Mucosa of stomach (tissue), 1 donor: ENCODE measurements around the gene PREP.

Experiments used
- H3K27me3 ChIP-seq: one replicate; pipeline ENCODE4 v1.7.0; 2013; ENCODE audit warnings: mild to moderate bottlenecking, low read length; ENCODE audit not compliant: control insufficient read depth, insufficient read depth
- H3K36me3 ChIP-seq: one replicate; pipeline ENCODE4 v1.7.0; 2013; ENCODE audit warnings: low read length; ENCODE audit not compliant: control insufficient read depth, insufficient read depth
- H3K4me1 ChIP-seq: one replicate; pipeline ENCODE4 v1.7.0; 2013; ENCODE audit warnings: mild to moderate bottlenecking, low read length; ENCODE audit not compliant: control insufficient read depth, insufficient read depth
- H3K4me3 ChIP-seq: one replicate; pipeline ENCODE4 v1.7.0; 2013; ENCODE audit warnings: low read length
- H3K9ac ChIP-seq: one replicate; pipeline ENCODE4 v1.7.0; 2013; ENCODE audit warnings: mild to moderate bottlenecking, low read length, moderate library complexity
- H3K9me3 ChIP-seq: one replicate; pipeline ENCODE4 v1.7.0; 2013; ENCODE audit warnings: mild to moderate bottlenecking, low read length, moderate library complexity; ENCODE audit not compliant: control insufficient read depth
- donor health status: Pancreatic carcinoma.

Gene PREP

DNA sequence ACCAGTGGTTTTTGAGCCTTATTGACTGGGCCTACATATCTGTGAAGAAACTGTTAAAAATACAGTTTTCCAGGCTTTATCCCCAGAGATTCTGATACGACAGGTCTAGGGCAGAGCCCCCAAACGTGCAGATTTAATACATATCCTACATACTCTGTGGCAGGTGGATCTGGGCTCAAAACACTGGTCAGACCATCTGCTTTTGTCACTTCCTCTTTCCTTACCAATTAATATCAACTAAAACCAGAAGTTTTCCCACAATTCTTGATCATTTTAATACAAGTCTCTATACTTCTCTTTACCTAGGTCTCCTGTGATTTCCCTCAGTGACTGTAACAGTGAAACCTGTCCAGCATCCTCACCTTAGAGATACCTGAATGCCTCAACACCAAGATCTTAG, 108.8 kb downstream of the PREP start:
- H3K4me1 ChIP-seq = peaks cover 4% of the 10 kb centered on the region
- no peaks in the 10 kb centered on the region for H3K9me3 ChIP-seq
- no peak overlapping the region for H3K9ac ChIP-seq
- H3K27me3 ChIP-seq = no peaks in the 10 kb centered on the region
- no peak overlapping the region for H3K4me3 ChIP-seq
- H3K36me3 ChIP-seq = no peaks in the 10 kb centered on the region

- Histone ChIP-seq H3K9me3 (no peaks in the 10 kb centered on the region), H3K4me1 (peaks cover 4% of the 10 kb centered on the region), H3K36me3 (no peaks in the 10 kb centered on the region), H3K9ac (no peak overlapping the region), H3K27me3 (no peaks in the 10 kb centered on the region), H3K4me3 (no peak overlapping the region)
These were observed 110.1 kb downstream of the PREP start for GRCh38 chr6:105292689-105293339.

GRCh38 chr6:105291525-105291924, 111.4 kb downstream of the PREP start:
- Histone ChIP-seq H3K27me3 (no peaks in the 10 kb centered on the region), H3K4me1 (peaks cover 4% of the 10 kb centered on the region), H3K36me3 (no peaks in the 10 kb centered on the region), H3K9me3 (no peaks in the 10 kb centered on the region), H3K4me3 (no peak overlapping the region), H3K9ac (no peak overlapping the region)

GRCh38 chr6:105282631-105283585, 120.0 kb downstream of the PREP start:
- no peaks in the 10 kb centered on the region for H3K4me1 ChIP-seq
- H3K36me3 ChIP-seq = peaks cover 9% of the 10 kb centered on the region
- no peaks in the 10 kb centered on the region for H3K9me3 ChIP-seq
- no peak overlapping the region for H3K4me3 ChIP-seq
- H3K9ac ChIP-seq = no peak overlapping the region
- no peaks in the 10 kb centered on the region for H3K27me3 ChIP-seq

DNA sequence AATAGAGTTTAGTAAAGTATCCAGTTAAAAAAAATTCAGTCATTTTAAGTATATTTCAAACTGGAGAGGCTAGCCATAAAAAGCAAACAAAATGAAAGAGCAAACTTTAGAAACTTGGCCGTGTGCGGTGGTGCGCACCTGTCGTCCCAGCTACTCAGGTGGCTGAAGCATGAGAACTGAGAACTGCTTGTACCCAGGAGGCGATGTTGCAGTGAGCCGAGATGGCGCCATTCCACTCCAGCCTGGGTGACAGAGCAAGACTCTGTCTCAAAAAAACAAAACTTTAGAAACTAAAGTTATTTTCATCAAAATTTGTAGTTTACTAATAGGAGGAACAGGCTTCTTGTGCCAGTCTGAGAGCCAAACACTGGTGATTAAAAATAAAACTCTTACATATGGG, 122.8 kb downstream of the PREP start:
- Histone ChIP-seq H3K27me3 (no peaks in the 10 kb centered on the region), H3K4me3 (no peak overlapping the region), H3K9me3 (no peaks in the 10 kb centered on the region), H3K4me1 (no peaks in the 10 kb centered on the region), H3K36me3 (peaks cover 9% of the 10 kb centered on the region), H3K9ac (no peak overlapping the region)

DNA sequence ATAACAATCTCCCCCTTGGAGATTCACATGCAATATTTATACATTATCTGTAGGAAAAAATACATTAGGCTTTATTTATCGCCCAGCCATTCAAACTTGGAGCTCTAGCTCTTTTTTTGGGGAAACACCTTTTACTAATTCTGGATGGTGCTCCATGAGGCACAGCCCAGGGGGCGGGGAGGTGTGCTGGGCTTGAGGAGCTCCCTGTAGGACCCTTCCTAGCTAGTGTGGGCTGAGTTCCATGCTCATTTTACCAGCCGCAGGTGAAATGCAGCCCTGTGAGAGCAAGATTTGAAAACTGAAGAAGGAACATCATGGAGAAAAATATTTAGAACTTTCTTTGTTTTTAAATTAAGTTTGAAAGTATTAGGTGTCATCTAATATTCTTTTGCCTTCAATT, 123.4 kb downstream of the PREP start:
- Histone ChIP-seq H3K27me3 (no peaks in the 10 kb centered on the region), H3K4me3 (no peak overlapping the region), H3K36me3 (peaks cover 9% of the 10 kb centered on the region), H3K9ac (no peak overlapping the region), H3K4me1 (no peaks in the 10 kb centered on the region), H3K9me3 (no peaks in the 10 kb centered on the region)

DNA sequence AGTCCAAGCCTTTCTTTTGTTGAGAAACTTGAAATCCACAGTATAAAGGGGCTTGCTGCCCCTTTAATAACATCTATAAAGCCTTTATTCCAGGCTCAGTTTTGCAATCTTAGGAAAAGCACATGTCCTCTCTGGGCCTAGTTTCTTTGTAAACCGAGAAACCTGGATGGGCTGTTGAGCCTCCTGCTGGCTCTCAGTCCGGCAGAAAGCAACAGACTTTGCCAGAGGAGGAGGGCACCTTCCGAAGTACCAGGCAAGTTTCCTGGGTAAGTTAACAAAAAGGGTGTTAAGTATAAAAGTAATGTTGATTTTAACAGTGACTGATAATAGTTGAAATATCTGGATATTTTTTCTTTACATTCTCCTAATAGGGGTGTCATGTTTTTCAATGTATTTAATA, 124.1 kb downstream of the PREP start:
- peaks cover 9% of the 10 kb centered on the region for H3K36me3 ChIP-seq
- no peak overlapping the region for H3K9ac ChIP-seq
- H3K27me3 ChIP-seq = no peaks in the 10 kb centered on the region
- no peaks in the 10 kb centered on the region for H3K9me3 ChIP-seq
- no peak overlapping the region for H3K4me3 ChIP-seq
- H3K4me1 ChIP-seq = no peaks in the 10 kb centered on the region

- no peaks in the 10 kb centered on the region for H3K27me3 ChIP-seq
- H3K4me1 ChIP-seq = peaks cover 6% of the 10 kb centered on the region
- H3K9ac ChIP-seq = no peak overlapping the region
- H3K4me3 ChIP-seq = no peak overlapping the region
- peaks cover 9% of the 10 kb centered on the region for H3K36me3 ChIP-seq
- no peaks in the 10 kb centered on the region for H3K9me3 ChIP-seq
These were observed 124.8 kb downstream of the PREP start for GRCh38 chr6:105278035-105278434.

DNA sequence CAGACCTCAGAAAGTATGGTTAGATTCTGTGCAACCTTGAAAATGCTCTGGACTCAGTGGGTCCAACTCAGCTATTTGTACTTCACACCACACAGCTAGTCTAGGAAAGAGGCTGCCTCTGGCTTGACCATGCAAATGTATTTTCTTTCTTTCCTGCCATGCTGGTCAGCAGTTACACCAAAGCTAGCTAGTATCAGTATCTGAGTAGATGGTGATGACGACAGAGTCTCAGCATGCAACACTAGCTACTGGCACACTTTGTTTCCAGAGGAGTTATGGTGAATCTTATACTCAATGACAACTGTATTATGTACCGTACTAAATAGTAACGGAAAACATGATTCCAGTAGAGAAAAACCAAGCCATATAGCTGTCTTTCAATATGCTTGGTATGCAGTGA, 126.5 kb downstream of the PREP start:
- no peak overlapping the region for H3K4me3 ChIP-seq
- H3K36me3 ChIP-seq = no peaks in the 10 kb centered on the region
- no peaks in the 10 kb centered on the region for H3K9me3 ChIP-seq
- peaks cover 10% of the 10 kb centered on the region for H3K4me1 ChIP-seq
- H3K27me3 ChIP-seq = no peaks in the 10 kb centered on the region
- H3K9ac ChIP-seq = no peak overlapping the region

DNA sequence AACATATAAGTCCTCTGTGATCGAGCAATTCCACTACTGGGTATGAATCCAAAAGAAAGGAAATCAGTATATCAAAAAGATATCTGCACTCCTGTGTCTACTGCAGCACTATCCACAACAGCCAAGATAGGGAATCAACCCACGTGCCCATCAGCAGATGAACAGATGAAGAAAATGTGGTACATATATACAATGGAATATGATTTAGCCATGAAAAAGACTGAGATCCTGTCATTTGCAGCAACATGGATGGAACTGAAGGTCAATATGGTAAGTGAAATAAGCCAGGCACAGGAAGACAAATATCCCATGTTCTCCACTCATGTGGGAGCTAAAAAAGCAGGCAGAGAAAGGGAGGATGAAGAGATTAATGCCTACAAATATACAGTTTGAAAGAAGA, 127.3 kb downstream of the PREP start:
- H3K4me1 ChIP-seq = peaks cover 10% of the 10 kb centered on the region
- no peaks in the 10 kb centered on the region for H3K9me3 ChIP-seq
- no peaks in the 10 kb centered on the region for H3K27me3 ChIP-seq
- no peaks in the 10 kb centered on the region for H3K36me3 ChIP-seq
- no peak overlapping the region for H3K9ac ChIP-seq
- no peak overlapping the region for H3K4me3 ChIP-seq

DNA sequence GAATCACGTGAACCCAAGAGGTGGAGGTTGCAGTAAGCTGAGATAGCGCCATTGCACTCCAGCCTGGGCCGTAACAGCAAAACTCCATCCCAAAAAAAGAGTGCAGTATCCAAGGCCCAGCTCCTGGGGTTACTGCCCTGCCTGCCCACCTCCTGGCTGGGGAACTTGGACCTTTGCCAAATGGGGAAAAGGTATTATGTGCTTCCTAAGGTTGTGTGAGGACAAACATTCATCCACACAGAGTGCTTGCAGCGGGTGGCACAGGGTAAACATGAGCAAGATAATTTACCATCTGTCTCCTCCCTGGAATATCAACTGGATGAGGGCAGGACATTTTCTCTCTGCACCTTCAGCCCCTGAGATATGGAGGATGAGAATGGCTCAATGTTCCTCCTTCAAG, 128.2 kb downstream of the PREP start:
- H3K27me3 ChIP-seq = no peaks in the 10 kb centered on the region
- peaks cover 10% of the 10 kb centered on the region for H3K4me1 ChIP-seq
- H3K36me3 ChIP-seq = no peaks in the 10 kb centered on the region
- H3K9me3 ChIP-seq = no peaks in the 10 kb centered on the region
- no peak overlapping the region for H3K4me3 ChIP-seq
- no peak overlapping the region for H3K9ac ChIP-seq

DNA sequence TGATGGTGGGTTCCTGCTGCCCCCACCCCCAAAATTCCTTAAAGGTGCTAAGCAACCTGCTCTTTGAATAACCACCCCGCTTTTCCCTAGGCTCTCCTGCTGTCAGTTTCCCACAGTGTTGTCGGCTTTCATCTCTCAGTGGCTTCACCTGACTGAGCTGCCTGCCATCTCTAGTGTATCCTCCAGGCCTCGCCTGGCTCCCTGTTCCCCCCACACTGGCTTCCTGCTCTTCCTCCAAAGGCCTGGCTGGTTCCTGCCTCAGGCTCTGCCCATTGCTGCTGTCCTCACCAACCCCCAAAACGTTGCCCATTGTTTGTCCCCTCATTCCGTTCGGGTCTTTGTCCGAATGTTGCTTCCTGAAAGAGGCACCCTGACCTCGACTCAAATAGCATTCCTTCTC, 129.3 kb downstream of the PREP start:
- Histone ChIP-seq H3K27me3 (no peaks in the 10 kb centered on the region), H3K4me1 (peaks cover 10% of the 10 kb centered on the region), H3K9me3 (no peaks in the 10 kb centered on the region), H3K9ac (no peak overlapping the region), H3K4me3 (no peak overlapping the region), H3K36me3 (no peaks in the 10 kb centered on the region)
